NCI-H69 (cell line): ENCODE measurements around the gene ATP8B4.

Source experiments
- DNase-seq: peaks from one replicate; lab custom pipeline; 2025; lab: John Stamatoyannopoulos, UW

The ATP8B4 gene

GRCh38 chr15:49953421-49953820 is 165.6 kb downstream of the ATP8B4 start:
- no peak for DNase-seq

DNA sequence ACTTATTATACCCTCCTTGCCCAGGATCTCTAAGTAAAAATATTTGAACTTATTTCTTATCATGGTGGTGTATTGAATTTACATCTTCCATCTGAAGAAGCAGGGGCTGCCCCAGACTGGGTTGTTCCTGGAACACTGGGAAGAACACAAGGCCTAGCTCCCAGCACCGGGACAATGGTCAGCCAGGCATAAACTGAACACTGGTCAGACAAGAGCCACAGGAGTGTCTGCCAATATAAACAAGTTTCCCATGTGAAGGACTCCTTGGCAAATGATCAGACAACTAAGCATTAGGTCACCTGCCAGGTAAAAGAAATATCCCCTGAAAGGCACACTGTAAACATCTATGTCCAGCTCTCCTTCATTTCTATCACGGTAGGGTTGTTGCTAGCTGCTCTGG is 172.4 kb downstream of the ATP8B4 start:
- no peak for DNase-seq

DNA sequence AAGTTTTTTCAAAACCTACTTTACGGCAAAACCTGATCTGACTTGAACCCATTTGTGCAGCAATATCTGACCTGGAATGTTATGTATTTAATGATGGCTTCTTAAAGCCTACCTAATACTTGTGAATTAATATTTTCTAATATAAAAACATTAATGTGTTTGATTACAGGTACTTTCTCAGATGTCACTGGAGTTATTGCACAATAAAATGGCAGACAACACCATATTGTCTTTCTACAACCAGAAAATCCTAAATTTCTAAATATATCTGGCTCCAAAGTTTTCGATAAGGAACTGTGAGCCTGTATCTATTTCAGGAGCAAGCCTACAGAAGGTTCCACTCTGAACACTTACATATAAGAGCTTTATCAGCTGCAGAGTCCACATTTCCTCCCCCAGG is 184.5 kb downstream of the ATP8B4 start:
- DNase-seq = no peak

DNA sequence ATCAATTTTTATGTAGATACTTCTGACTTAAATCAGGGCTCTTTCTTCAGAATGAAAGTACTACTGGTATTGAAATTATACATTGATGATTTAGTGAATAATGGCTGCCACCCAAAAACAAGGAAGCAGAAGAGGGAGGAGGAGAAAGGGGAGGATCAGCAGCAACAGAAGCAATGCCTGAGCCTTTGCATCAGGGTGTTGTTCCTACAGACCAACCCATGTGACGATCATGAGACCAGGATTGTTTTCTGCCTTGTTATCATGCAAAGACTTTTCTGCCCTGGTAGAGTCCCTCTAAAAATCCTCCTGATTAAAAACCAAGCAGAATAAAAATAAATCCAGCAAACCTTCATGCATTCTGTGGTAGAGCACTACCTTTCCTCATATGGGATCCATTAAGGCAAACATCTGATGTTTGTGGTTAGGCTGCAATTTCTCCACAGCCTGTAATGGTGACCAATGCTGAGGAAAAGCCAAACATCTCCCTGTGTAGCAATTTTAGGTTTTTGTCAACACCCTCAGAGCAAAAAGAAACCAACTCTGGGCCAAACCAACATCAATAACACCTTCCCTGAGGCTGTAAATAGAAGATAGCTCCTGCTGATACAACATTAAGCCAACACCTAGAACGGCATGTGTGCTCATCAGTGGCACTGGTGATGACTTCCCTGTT is 191.7 kb downstream of the ATP8B4 start:
- DNase-seq = no peak

DNA sequence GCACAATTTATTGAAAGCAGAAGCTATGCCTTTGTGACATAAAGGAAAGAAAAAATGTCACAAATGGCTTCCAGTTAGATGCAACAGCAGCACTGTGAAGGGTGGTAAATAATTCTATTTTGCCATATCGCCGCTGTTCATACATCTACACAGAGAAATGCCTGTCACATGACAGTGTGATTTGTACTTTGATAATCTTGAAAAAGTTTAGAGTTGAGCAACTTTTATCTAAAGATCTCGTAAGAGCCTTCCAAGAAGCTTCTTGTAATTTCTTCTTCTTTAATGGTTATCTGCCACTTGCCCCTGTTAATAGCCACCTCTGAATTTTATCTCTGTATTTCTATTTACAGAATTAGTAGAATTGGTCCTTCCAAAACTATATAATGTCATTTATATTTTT is 192.3 kb downstream of the ATP8B4 start:
- no peak for DNase-seq

DNA sequence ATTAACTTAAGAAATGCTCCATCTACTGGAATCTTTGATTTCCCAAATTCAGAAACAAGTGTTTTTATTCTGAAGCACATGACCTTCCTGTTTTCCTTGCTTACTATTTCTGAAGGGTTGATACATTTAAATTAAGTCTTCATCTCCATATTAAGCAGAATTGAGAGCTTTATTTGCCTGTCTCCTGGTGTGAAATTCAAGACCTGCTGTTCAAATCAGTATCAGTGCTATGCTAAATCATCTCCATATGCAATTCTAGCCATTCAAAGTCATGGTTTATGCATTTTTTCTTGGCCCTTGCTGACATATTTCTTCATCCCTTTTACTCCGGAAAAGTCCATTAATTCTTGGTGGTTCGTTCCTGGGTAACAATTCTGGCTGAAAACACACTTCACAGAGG is 195.4 kb downstream of the ATP8B4 start:
- no peak for DNase-seq

DNA sequence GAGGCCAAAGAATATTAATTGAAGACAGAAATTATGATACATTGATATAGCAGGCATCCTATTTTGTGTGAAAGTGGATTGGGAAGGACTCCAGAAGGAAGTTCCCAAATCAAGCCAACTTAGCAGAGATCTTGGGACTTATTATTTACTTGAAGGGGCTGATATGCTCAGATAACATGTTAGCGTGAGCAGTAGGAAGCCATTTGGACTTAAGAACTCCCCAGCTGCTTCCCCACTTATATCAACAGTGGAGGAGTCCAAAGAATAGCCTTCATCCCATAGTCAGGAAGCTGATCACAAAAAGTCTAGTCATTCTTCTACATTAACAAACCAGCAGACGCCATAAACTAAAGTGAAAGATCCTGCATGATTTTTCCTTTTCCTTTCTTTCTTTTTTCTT is 200.0 kb downstream of the ATP8B4 start:
- DNase-seq = no peak

GRCh38 chr15:49918121-49918520 is 200.9 kb downstream of the ATP8B4 start:
- peak; percentile 21 for DNase-seq

GRCh38 chr15:49916998-49917397 is 202.0 kb downstream of the ATP8B4 start:
- no peak for DNase-seq

GRCh38 chr15:49915822-49916221 is 203.2 kb downstream of the ATP8B4 start:
- no peak for DNase-seq

DNA sequence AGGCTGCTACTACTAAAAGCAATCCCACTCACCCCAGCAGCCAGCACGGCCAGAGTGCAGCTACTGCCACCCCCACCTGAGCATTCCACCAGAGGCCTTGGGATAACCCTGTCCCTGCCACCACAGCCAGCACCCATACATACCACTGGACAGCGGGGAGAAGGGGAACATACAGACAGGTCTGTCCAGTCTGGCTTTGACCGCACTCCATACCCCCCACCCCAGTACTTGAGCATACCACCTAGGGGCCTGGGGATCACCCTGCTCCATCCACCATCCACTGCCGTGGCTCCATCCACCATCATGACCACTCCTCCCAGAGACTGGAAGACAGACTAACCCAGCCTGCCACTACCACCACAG is 210.1 kb downstream of the ATP8B4 start:
- no peak for DNase-seq

DNA sequence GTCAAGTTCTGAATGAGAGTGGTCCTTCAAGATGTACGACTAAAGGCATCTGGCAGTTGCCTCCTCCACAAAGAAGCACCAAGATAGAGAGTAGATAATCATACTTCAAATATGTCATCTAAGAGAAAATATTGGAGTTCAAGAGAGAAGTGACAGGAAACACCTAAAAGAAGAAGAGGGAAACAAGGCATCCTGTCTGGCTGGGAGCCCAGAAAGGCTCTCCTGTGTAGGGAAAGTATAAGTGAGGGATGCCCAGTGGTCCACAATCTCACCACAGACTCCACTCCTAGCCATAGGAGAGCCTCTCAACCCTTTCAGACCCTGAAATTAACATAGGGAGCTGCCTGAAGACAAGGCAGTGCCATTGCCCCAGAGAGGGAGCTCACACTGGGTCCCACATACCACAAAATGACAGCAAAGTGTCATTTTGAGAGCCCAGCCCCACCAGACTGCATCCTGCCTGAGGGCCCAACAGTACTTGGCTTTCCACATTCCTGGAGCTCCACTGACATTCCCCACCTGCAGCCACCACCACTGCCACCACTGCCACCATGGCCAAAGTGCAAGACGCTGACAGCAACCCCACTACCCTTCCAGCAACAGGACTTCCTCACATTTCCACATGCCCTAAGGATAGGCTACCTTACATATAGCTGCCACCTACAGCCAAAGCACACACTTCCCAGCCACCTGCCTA is 210.6 kb downstream of the ATP8B4 start:
- DNase-seq = no peak

GRCh38 chr15:49906966-49907365 is 212.1 kb downstream of the ATP8B4 start:
- DNase-seq = no peak

- DNase-seq = no peak
These were observed 213.8 kb downstream of the ATP8B4 start for GRCh38 chr15:49905221-49905620.

DNA sequence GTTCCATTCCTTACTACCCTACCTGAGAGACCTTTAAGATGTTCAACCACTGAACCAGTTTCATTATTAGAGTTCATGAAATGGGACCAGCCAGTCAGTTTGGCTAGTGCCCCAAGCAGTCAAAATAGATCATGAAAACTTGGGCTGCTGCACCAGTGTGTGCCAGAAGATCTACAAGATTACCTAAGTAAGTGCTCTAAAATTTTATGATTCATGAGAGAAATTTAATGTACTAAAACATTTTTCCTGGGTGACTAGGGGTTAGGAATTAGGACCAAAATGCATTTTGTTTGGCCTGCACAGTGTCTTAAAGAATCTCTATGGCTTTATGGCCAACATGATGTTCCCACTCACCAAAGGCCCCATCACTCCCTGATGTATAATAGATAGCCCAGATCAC is 214.7 kb downstream of the ATP8B4 start:
- DNase-seq = no peak

- DNase-seq = no peak
These were observed 216.1 kb downstream of the ATP8B4 start for GRCh38 chr15:49902685-49903501.

DNA sequence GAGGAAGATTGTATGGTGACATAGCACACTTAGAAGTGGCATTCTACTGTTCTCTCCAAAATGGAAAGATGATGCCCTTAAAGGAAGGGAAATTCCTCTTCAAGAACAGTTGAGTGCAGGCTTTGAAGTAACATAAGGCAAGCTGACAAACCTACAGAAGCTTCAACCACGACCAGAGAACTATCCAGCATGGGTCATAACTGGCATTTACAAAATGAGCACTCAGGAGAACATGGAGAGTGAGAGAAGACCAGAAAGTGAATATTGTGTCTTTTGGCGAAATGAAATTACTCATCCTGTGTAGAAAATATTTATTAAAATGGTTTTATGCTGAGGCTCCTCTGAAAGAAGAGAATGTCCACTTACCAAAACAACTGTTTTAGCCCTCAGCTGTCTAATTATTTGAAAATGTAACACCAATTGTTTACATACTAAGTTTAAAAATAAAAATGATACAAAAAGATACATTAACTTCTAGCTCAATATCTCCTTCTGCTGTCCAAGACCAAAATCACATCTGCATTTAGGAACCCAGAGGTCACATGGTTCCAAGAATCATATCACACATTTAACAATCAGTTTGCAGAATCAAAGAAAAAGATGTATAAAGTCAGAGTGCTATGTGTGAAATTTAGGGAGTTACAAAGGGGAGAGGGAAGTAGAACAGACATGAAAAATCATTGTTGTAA is 216.9 kb downstream of the ATP8B4 start:
- no peak for DNase-seq

DNA sequence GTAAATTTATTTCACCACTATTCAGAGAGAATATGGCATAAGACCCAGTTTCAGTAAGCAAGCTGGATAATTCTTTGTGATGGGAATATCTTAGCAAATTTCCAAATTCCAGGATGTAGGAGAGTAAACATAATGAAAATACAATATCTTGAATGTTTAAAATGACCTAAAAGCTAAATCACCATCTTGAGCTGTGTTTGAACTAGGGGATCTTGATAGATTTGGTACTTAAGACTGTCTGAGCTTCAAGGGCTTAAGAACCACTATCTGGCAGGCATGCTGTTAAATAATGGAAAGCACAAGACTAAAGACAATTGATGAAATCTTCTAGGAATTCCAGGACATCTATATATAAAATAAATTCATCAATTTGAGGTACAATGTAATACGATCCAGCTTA is 217.7 kb downstream of the ATP8B4 start:
- no peak for DNase-seq

GRCh38 chr15:49900903-49901235 is 218.2 kb downstream of the ATP8B4 start:
- DNase-seq = peak; percentile 48

DNA sequence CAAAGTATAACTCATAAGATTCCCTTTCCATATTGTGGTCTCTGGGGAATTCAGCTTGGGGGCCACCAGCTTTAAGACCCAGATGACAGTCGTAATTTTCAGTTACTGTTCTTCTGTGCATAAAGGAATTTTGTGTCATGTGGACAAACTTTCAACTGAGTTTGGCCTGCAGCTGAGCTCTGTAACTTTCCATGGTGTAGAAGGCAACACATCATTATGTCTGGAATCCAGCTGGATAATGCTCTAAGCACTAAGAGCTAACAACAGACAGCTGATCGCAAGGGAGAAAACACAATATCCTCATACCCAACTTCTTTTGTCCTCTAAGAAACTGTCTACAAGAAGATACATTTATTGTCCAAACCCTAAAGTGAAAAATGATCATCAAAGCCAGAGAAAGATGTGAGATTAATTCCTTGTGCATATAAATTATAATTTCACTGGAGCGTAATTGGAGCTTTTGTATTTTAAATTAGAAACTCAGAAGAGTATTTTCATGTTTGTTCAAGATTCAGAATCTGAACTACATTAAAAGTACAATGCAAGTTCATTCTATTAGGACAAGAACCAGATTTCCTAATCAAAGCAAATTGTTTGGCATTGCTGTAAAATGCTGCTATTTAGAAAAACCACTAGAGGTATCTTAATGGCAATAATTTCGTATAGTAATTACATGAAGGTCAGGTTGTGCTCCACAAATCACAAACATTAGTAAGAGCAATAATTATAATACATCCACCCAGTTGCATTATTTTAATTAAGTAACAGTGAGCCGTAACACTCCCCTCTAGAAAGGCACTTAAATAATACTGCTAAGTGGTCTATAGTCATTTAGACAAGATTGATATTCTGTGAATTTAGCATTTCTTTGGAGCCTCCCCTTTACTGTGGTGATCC is 218.8 kb downstream of the ATP8B4 start:
- no peak for DNase-seq

DNA sequence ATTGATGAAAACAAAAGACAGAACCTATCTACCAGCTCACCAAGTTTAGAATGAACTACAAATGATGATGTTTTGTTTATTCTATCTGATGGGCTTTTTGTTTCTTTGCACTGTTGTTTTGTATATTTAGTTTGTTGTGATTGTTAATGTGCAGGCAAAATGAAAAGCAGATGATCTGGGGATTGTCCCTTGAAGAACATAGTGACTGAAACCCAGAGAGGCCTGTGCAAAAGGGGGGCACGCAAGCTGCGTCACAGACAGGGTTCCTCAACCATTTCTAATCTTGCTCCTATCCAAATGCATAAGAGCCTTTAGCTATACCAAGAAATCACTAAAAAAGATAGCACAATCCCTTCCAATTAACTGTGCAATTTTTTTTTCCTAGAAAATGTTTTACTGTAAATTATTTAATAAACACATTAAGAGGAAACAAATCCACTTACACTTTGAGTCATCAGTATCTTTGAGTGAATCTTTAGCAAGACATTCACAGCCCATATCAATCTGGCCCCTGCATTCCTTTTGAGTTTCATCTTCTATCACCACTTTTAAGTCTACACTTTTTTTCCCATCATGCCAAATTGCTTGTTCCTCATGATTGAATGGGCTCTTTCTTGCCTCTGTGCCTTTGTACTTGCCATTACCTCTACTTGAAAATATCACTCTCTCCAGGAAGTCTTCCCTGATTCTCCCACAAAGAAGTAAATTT is 220.3 kb downstream of the ATP8B4 start:
- DNase-seq = no peak
